Spleen (tissue), 7 donors: Measurements from ENCODE around the gene GNAI1.

Experiments used
- CTCF ChIP-seq, 11 experiments: fragments of 200-600 bp in 7 of 11; fragments of 450-650 bp in 4 of 11; sonication (generic) in 4 of 11; IDR thresholded peaks in 8 of 11; conservative IDR thresholded peaks in 3 of 11; 1 replicate in 7 of 11; 2 replicates in 4 of 11; pipeline versions ENCODE4 v1.4.0 to v1.8.0; 2016 to 2021; ENCODE audit warnings: antibody characterized with exemption in 11 of 11, inconsistent platforms in 4 of 11, mild to moderate bottlenecking in 1 of 11
- POLR2A ChIP-seq, 3 donors: fragments of 450-650 bp; IDR thresholded peaks; one replicate each; pipeline ENCODE4 v1.5.1; 2017; ENCODE audit warnings: antibody characterized with exemption in 3 of 3, mild to moderate bottlenecking in 1 of 3
- POLR2AphosphoS5 ChIP-seq, 3 donors: sonication (generic); formaldehyde crosslinking; IDR thresholded peaks; one replicate each; pipeline ENCODE4 v1.5.1; 2017; ENCODE audit warnings: antibody characterized with exemption in 3 of 3
- donor health status: DM: no; HTN: no; CAD: no; lungs with moderate emphysema.
- donor health status: DM: no; HTN: no; CAD: no.
- donor health status: DM: no; HTN: no; CAD: no.

GRCh38 chr7:80253653-80254052 is 119.0 kb downstream of the GNAI1 start:
- TF ChIP-seq POLR2AphosphoS5 (IDR thresholded peaks at IDR 0.05) = no peak
- TF ChIP-seq CTCF (IDR thresholded peaks at IDR 0.05 in 8 of 11, conservative IDR thresholded peaks at IDR 0.05 in 3 of 11) = no peak
- TF ChIP-seq POLR2A (IDR thresholded peaks at IDR 0.05) = no peak
